Ishikawa (cell line): Measurements from ENCODE around the gene PARD3B.

ENCODE experiments used
- EGR1 ChIP-seq: IDR thresholded peaks from 2 replicates; pipeline ENCODE4 v1.6.1; 2012
- FOXM1 ChIP-seq: IDR thresholded peaks from 2 replicates; pipeline ENCODE4 v1.6.1; 2012; ENCODE audit warnings: low read depth, borderline replicate concordance
- TCF12 ChIP-seq: IDR thresholded peaks from 2 replicates; pipeline ENCODE4 v1.6.1; 2012; ENCODE audit warnings: low read depth
- YY1 ChIP-seq: IDR thresholded peaks from 2 replicates; pipeline ENCODE4 v1.6.1; 2012; ENCODE audit warnings: low read depth
- TF ChIP-seq, protein P1 (sequence below): IDR thresholded peaks from 2 replicates; pipeline ENCODE4 v1.6.1; 2012

DNA sequence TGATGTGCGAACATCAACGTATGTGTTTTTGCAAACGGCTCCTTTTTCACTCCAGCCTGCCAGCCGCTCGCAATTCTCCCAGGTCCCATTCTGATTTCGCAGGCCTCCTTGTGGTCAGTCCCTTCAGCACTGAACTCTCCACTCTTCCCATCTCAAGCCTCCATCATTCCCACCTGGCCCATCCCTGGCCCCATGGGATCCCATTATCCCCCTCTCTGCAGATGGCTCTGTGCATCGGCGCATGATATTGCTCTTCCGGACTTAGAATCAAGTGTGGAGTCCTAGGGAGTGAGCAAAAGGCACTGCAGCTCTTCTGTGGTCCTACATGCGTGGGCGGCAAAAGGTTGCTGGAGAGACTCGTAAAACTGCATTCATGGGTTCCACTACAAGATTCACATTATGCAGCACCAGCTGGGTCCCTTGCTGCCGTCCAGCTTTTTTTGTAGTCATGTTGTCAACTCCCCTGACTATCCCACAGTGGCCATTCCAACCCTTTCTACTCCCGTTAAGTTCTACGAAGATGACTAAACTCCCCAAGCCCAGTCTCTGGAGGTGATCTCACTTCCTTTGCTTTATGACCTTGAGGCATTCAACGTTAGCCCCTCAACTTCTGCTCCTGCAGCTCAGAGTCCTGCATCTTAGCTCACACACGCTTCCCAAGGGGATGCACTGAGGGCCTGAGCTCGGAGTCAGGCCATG is 1011.7 kb downstream of the PARD3B start:
- TF ChIP-seq, protein P1, sequence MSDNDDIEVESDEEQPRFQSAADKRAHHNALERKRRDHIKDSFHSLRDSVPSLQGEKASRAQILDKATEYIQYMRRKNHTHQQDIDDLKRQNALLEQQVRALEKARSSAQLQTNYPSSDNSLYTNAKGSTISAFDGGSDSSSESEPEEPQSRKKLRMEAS, result no peak
- no peak for TF ChIP-seq EGR1
- no peak for TF ChIP-seq YY1
- no peak for TF ChIP-seq TCF12
- TF ChIP-seq FOXM1, result no peak
